ENCODE measurements around the gene TAS2R30. TPM values are rescaled to one million over a fixed set of nuclear protein-coding genes. Genes with fewer than 3 reads are reported as not detected.

Gene TAS2R30
- 10 to 100 TPM in 2 of 4 donors, 1 to 10 TPM in 1, not detected in 1; 9.4 to 34.9 (median 14.9) TPM for total RNA-seq

GRCh38 chr12:11134305-11134704, at the start of gene TAS2R30:
Gene TAS2R30, minus strand, starts transcription at chr12:11134644. Its CDS starts 400 bp downstream, at chr12:11134244.
- no peaks in the 10 kb centered on the region for H3K36me3 ChIP-seq
- H3K27me3 ChIP-seq = no peaks in the 10 kb centered on the region
- no peaks in the 10 kb centered on the region for H3K9me3 ChIP-seq
- no peaks in the 10 kb centered on the region for H3K4me1 ChIP-seq
- no peak within 1 kb of the TSS for H3K4me3 ChIP-seq
- intact Hi-C loops (cut with DNase I; ENCODE audit: low total_unique reads) = no loop called here
- TF ChIP-seq POLR2A (IDR thresholded peaks at IDR 0.05) = no peak
- no peak for TF ChIP-seq CTCF (IDR thresholded peaks at IDR 0.05)
- H3K27ac ChIP-seq = no peak within 1 kb of the TSS
- no peak for DNase-seq

- Histone ChIP-seq H3K4me1 (no peaks in the 10 kb centered on the region), H3K27me3 (no peaks in the 10 kb centered on the region), H3K4me3 (no peak overlapping the region), H3K36me3 (no peaks in the 10 kb centered on the region), H3K27ac (no peak overlapping the region), H3K9me3 (no peaks in the 10 kb centered on the region)
- DNase-seq = no peak
- no peak for TF ChIP-seq POLR2A (IDR thresholded peaks at IDR 0.05)
- no peak for TF ChIP-seq CTCF (IDR thresholded peaks at IDR 0.05)
- intact Hi-C loops (cut with DNase I; ENCODE audit: low total_unique reads) = no loop called here
Measured at GRCh38 chr12:11183011-11183410, 48.6 kb upstream of the TAS2R30 start.

GRCh38 chr12:11182529-11182928, 48.1 kb upstream of the TAS2R30 start:
- Histone ChIP-seq H3K27ac (no peak overlapping the region), H3K4me1 (no peaks in the 10 kb centered on the region), H3K36me3 (no peaks in the 10 kb centered on the region), H3K9me3 (no peaks in the 10 kb centered on the region), H3K4me3 (no peak overlapping the region), H3K27me3 (no peaks in the 10 kb centered on the region)
- TF ChIP-seq CTCF (IDR thresholded peaks at IDR 0.05) (no peak), POLR2A (IDR thresholded peaks at IDR 0.05) (no peak)
- intact Hi-C loops (cut with DNase I; ENCODE audit: low total_unique reads) = no loop called here
- no peak for DNase-seq

DNA sequence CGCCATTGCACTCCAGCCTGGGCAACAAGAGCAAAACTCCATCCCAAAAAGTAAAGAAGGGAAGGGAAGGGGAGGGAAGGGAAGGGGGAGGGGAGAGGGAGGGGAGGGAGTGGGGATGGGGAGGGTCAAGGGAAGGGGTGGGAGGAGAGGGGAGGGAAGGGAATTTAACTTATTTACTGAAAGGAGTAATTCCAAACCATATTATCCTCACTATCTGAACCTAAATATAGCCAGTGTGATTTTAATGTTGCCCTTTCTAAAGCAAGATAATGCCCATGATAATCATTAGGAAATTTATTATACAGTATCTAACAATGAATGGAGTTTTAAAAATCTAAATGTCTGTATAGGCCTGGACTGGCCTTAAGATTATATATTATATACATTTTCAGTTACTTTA, 43.8 kb upstream of the TAS2R30 start:
- peaks cover 0 to 1% of the 10 kb centered on the region in 2 donors for H3K4me1 ChIP-seq
- H3K27ac ChIP-seq = no peak overlapping the region
- TF ChIP-seq POLR2A (IDR thresholded peaks at IDR 0.05) (no peak), CTCF (IDR thresholded peaks at IDR 0.05) (no peak)
- H3K27me3 ChIP-seq = no peaks in the 10 kb centered on the region
- no peak for DNase-seq
- intact Hi-C loops (cut with DNase I; ENCODE audit: low total_unique reads) = no loop called here
- H3K9me3 ChIP-seq = no peaks in the 10 kb centered on the region
- H3K4me3 ChIP-seq = no peak overlapping the region
- no peaks in the 10 kb centered on the region for H3K36me3 ChIP-seq

DNA sequence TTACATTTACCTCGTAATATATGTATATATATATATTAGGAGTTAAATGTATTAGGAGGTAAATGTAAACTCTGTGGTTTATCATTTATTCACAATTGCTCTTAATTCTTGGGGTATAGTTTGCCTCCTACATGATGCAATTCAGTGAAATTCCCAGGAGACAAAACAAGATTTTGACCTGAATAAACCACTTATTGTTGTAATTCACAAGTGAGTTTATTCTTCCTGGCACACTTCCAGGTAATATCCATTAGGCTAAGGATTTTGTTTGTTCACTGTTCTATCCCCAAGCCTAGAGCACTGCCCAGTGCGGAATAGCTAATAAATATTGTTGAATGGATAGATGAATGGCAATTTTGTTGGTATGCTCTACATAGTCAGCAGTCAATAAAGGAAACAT, 39.6 kb upstream of the TAS2R30 start:
- no peaks in the 10 kb centered on the region for H3K36me3 ChIP-seq
- intact Hi-C loops (cut with DNase I; ENCODE audit: low total_unique reads) = no loop called here
- TF ChIP-seq CTCF (IDR thresholded peaks at IDR 0.05) (no peak), POLR2A (IDR thresholded peaks at IDR 0.05) (no peak)
- DNase-seq = no peak
- no peak overlapping the region for H3K4me3 ChIP-seq
- peaks cover 4% of the 10 kb centered on the region in 2 donors for H3K4me1 ChIP-seq
- H3K9me3 ChIP-seq = no peaks in the 10 kb centered on the region
- H3K27me3 ChIP-seq = no peaks in the 10 kb centered on the region
- no peak overlapping the region for H3K27ac ChIP-seq

Measured in uterus (tissue), 4 donors.